SK-N-SH treated with all-trans-retinoic acid at 6 μM for 48 hours (cell line): ENCODE results near the gene SSBP2.

Experiments used
- ATAC-seq: fragments of 200-7000 bp; cut with Tn5 transposase; 3 replicates; pipeline ENCODE4 v1.9.1; 2020; ENCODE audit warnings: mild to moderate bottlenecking, moderate library complexity
- ARNTL ChIP-seq: fragments of 450-650 bp; formaldehyde crosslinking; IDR thresholded peaks from 2 replicates; pipeline ENCODE4 v1.5.0; 2020; ENCODE audit warnings: low read depth, mild to moderate bottlenecking, moderate library complexity, borderline replicate concordance
- BACH2 ChIP-seq: fragments of 250-450 bp; sonication (Bioruptor Pico); IDR thresholded peaks from 2 replicates; pipeline ENCODE4 v1.9.0; 2021; ENCODE audit warnings: mild to moderate bottlenecking, borderline replicate concordance
- CSDC2 ChIP-seq: fragments of 250-450 bp; sonication (Bioruptor Pico); IDR thresholded peaks from 2 replicates; pipeline ENCODE4 v1.5.0; 2020; ENCODE audit warnings: mild to moderate bottlenecking, moderate library complexity
- ESRRG ChIP-seq: fragments of 250-450 bp; sonication (Bioruptor Pico); IDR thresholded peaks from 2 replicates; pipeline ENCODE4 v1.6.1; 2021; ENCODE audit warnings: mild to moderate bottlenecking
- GLIS3 ChIP-seq: fragments of 250-450 bp; sonication (Bioruptor Pico); IDR thresholded peaks from 2 replicates; pipeline ENCODE4 v1.5.0; 2020; ENCODE audit warnings: mild to moderate bottlenecking, moderate library complexity
- ISL1 ChIP-seq: fragments of 250-450 bp; sonication (Bioruptor Pico); IDR thresholded peaks from 2 replicates; pipeline ENCODE4 v2.1.2; 2022; ENCODE audit warnings: mild to moderate bottlenecking, moderate library complexity
- OSR1 ChIP-seq: fragments of 250-450 bp; sonication (Bioruptor Pico); IDR thresholded peaks from 2 replicates; pipeline ENCODE4 v1.8.0; 2022; ENCODE audit warnings: moderate library complexity, mild to moderate bottlenecking, inconsistent platforms
- PPARA ChIP-seq: fragments of 250-450 bp; sonication (Bioruptor Pico); IDR thresholded peaks from 2 replicates; pipeline ENCODE4 v1.5.0; 2020; ENCODE audit warnings: mild to moderate bottlenecking, borderline replicate concordance
- RARB ChIP-seq: fragments of 250-450 bp; sonication (Bioruptor Pico); IDR thresholded peaks from 2 replicates; pipeline ENCODE4 v1.8.0; 2021; ENCODE audit warnings: mild to moderate bottlenecking, moderate library complexity
- TCF4 ChIP-seq: fragments of 250-450 bp; sonication (Bioruptor Pico); IDR thresholded peaks from 2 replicates; pipeline ENCODE4 v1.8.0; 2021; ENCODE audit warnings: mild to moderate bottlenecking, moderate library complexity, borderline replicate concordance
- TOX ChIP-seq: fragments of 250-450 bp; sonication (Bioruptor Pico); IDR thresholded peaks from 2 replicates; pipeline ENCODE4 v1.8.0; 2021; ENCODE audit warnings: mild to moderate bottlenecking, moderate library complexity, borderline replicate concordance
- ZC3H10 ChIP-seq: fragments of 250-450 bp; sonication (Bioruptor Pico); IDR thresholded peaks from 2 replicates; pipeline ENCODE4 v1.5.1; 2021; ENCODE audit warnings: mild to moderate bottlenecking, moderate library complexity
- ZFP3 ChIP-seq: fragments of 250-450 bp; sonication (Bioruptor Pico); IDR thresholded peaks from 2 replicates; pipeline ENCODE4 v1.5.0; 2020; ENCODE audit warnings: mild to moderate bottlenecking, moderate library complexity
- ZFP30 ChIP-seq: fragments of 450-650 bp; formaldehyde crosslinking; IDR thresholded peaks from 2 replicates; pipeline ENCODE4 v1.5.0; 2022; ENCODE audit warnings: mild to moderate bottlenecking, moderate library complexity
- ZNF565 ChIP-seq: fragments of 450-650 bp; formaldehyde crosslinking; conservative IDR thresholded peaks from 2 replicates; pipeline ENCODE4 v1.5.0; 2020; ENCODE audit warnings: low read depth, mild to moderate bottlenecking, moderate library complexity
- ZNF70 ChIP-seq: fragments of 450-650 bp; formaldehyde crosslinking; IDR thresholded peaks from 2 replicates; pipeline ENCODE4 v1.5.0; 2020; ENCODE audit warnings: mild to moderate bottlenecking, moderate library complexity
- ZNF8 ChIP-seq: fragments of 450-650 bp; formaldehyde crosslinking; IDR thresholded peaks from 2 replicates; pipeline ENCODE4 v1.5.0; 2020; ENCODE audit warnings: mild to moderate bottlenecking, moderate library complexity
- TF ChIP-seq, protein P1 (sequence below): fragments of 250-450 bp; sonication (Bioruptor Pico); IDR thresholded peaks from 2 replicates; pipeline ENCODE4 v1.8.0; 2020; ENCODE audit warnings: mild to moderate bottlenecking, moderate library complexity, borderline replicate concordance
- TF ChIP-seq, protein P2 (sequence below): fragments of 250-450 bp; sonication (Bioruptor Pico); IDR thresholded peaks from 2 replicates; pipeline ENCODE4 v1.5.0; 2020; ENCODE audit warnings: mild to moderate bottlenecking, moderate library complexity
- TF ChIP-seq, protein P3 (sequence below): fragments of 250-450 bp; sonication (Bioruptor Pico); IDR thresholded peaks from 2 replicates; pipeline ENCODE4 v1.5.1; 2020; ENCODE audit warnings: low read depth, mild to moderate bottlenecking, moderate library complexity
- TF ChIP-seq, protein P4 (sequence below): fragments of 250-450 bp; sonication (Bioruptor Pico); IDR thresholded peaks from 2 replicates; pipeline ENCODE4 v1.8.0; 2021; ENCODE audit warnings: low read depth, mild to moderate bottlenecking, moderate library complexity, borderline replicate concordance

Gene SSBP2

DNA sequence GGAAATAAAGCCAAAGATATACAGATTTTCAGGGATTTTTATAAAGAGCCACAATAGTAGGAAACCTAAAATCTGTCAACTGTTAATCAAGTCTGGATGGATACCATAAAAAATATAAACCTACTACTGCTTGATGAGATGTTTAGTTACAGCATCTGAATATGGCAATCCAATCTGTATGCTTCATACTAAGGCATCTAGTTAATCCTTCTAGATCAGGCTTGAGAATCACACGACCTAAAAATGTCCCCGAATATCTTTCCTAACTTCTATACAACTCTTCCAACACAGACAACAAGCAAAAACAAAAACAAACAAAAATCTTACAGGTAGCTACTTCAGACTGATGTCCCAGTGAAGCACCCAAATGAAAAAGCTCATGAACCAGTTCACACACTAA lies 29.8 kb downstream of the SSBP2 start:
- no peak for TF ChIP-seq RARB (CRISPR knock-in tag)
- no peak for TF ChIP-seq PPARA (CRISPR knock-in tag)
- TF ChIP-seq, protein P1, sequence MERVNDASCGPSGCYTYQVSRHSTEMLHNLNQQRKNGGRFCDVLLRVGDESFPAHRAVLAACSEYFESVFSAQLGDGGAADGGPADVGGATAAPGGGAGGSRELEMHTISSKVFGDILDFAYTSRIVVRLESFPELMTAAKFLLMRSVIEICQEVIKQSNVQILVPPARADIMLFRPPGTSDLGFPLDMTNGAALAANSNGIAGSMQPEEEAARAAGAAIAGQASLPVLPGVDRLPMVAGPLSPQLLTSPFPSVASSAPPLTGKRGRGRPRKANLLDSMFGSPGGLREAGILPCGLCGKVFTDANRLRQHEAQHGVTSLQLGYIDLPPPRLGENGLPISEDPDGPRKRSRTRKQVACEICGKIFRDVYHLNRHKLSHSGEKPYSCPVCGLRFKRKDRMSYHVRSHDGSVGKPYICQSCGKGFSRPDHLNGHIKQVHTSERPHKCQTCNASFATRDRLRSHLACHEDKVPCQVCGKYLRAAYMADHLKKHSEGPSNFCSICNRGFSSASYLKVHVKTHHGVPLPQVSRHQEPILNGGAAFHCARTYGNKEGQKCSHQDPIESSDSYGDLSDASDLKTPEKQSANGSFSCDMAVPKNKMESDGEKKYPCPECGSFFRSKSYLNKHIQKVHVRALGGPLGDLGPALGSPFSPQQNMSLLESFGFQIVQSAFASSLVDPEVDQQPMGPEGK: no peak
- TF ChIP-seq ZNF565 (CRISPR knock-in tag): no peak
- no peak for TF ChIP-seq ESRRG (CRISPR knock-in tag)
- TF ChIP-seq ARNTL (CRISPR knock-in tag): no peak
- no peak for TF ChIP-seq TOX
- TF ChIP-seq ZFP3: no peak
- no peak for TF ChIP-seq ZNF70 (CRISPR knock-in tag)
- no peak for TF ChIP-seq TCF4
- TF ChIP-seq, protein P2, sequence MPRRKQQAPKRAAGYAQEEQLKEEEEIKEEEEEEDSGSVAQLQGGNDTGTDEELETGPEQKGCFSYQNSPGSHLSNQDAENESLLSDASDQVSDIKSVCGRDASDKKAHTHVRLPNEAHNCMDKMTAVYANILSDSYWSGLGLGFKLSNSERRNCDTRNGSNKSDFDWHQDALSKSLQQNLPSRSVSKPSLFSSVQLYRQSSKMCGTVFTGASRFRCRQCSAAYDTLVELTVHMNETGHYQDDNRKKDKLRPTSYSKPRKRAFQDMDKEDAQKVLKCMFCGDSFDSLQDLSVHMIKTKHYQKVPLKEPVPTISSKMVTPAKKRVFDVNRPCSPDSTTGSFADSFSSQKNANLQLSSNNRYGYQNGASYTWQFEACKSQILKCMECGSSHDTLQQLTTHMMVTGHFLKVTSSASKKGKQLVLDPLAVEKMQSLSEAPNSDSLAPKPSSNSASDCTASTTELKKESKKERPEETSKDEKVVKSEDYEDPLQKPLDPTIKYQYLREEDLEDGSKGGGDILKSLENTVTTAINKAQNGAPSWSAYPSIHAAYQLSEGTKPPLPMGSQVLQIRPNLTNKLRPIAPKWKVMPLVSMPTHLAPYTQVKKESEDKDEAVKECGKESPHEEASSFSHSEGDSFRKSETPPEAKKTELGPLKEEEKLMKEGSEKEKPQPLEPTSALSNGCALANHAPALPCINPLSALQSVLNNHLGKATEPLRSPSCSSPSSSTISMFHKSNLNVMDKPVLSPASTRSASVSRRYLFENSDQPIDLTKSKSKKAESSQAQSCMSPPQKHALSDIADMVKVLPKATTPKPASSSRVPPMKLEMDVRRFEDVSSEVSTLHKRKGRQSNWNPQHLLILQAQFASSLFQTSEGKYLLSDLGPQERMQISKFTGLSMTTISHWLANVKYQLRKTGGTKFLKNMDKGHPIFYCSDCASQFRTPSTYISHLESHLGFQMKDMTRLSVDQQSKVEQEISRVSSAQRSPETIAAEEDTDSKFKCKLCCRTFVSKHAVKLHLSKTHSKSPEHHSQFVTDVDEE (CRISPR knock-in tag): no peak
- no peak for TF ChIP-seq GLIS3 (CRISPR knock-in tag)
- TF ChIP-seq CSDC2 (CRISPR knock-in tag): no peak
- TF ChIP-seq, protein P3, sequence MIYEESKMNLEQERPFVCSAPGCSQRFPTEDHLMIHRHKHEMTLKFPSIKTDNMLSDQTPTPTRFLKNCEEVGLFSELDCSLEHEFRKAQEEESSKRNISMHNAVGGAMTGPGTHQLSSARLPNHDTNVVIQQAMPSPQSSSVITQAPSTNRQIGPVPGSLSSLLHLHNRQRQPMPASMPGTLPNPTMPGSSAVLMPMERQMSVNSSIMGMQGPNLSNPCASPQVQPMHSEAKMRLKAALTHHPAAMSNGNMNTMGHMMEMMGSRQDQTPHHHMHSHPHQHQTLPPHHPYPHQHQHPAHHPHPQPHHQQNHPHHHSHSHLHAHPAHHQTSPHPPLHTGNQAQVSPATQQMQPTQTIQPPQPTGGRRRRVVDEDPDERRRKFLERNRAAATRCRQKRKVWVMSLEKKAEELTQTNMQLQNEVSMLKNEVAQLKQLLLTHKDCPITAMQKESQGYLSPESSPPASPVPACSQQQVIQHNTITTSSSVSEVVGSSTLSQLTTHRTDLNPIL (CRISPR knock-in tag): no peak
- TF ChIP-seq OSR1 (CRISPR knock-in tag): no peak
- no peak for TF ChIP-seq BACH2 (CRISPR knock-in tag)
- TF ChIP-seq, protein P4, sequence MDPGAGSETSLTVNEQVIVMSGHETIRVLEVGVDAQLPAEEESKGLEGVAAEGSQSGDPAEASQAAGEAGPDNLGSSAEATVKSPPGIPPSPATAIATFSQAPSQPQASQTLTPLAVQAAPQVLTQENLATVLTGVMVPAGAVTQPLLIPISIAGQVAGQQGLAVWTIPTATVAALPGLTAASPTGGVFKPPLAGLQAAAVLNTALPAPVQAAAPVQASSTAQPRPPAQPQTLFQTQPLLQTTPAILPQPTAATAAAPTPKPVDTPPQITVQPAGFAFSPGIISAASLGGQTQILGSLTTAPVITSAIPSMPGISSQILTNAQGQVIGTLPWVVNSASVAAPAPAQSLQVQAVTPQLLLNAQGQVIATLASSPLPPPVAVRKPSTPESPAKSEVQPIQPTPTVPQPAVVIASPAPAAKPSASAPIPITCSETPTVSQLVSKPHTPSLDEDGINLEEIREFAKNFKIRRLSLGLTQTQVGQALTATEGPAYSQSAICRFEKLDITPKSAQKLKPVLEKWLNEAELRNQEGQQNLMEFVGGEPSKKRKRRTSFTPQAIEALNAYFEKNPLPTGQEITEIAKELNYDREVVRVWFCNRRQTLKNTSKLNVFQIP (CRISPR knock-in tag): no peak
- TF ChIP-seq ISL1 (CRISPR knock-in tag): no peak
- no peak for TF ChIP-seq ZFP30 (CRISPR knock-in tag)
- TF ChIP-seq ZNF8 (CRISPR knock-in tag): no peak
- no peak for ATAC-seq

DNA sequence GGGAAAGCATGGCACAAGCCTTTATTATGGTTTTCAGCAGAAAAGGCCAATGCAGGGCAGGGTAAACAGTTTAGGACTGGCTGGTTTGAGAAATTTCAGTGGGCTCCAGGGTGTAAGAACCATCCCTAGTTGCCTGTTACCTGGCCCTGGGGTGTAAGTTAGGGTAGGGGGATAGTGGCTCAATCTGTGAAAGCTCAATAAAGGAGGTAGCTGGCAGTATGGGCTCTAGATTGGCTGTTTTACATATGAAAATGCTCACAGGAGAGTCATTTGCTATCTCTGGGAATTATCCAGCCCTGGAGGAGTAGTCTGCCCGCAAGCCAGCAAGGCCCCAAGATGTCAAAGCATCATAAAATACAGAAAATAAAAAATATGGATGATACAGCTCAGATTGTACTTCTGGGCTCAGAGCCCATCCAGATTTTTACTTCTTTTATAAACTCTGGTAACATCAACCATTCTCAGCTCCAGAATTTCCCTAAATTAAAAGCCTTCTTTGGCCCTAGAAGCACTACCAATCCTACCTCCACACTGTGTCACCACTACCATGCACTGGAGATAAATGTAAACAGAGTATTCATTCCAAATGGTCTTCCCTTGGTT lies 31.1 kb downstream of the SSBP2 start:
- no peak for ATAC-seq
- TF ChIP-seq ZFP3: no peak
- TF ChIP-seq ESRRG (CRISPR knock-in tag): no peak
- no peak for TF ChIP-seq TOX
- no peak for TF ChIP-seq ZNF565 (CRISPR knock-in tag)
- TF ChIP-seq CSDC2 (CRISPR knock-in tag): no peak
- no peak for TF ChIP-seq ARNTL (CRISPR knock-in tag)
- no peak for TF ChIP-seq TCF4
- TF ChIP-seq, protein P3 (CRISPR knock-in tag): no peak
- TF ChIP-seq, protein P2 (CRISPR knock-in tag): no peak
- TF ChIP-seq, protein P4 (CRISPR knock-in tag): no peak
- TF ChIP-seq ZNF8 (CRISPR knock-in tag): no peak
- TF ChIP-seq ISL1 (CRISPR knock-in tag): no peak
- TF ChIP-seq ZC3H10: no peak
- TF ChIP-seq ZNF70 (CRISPR knock-in tag): no peak
- no peak for TF ChIP-seq GLIS3 (CRISPR knock-in tag)
